Measurements from ENCODE around the gene RAPGEF5.

The RAPGEF5 gene

DNA sequence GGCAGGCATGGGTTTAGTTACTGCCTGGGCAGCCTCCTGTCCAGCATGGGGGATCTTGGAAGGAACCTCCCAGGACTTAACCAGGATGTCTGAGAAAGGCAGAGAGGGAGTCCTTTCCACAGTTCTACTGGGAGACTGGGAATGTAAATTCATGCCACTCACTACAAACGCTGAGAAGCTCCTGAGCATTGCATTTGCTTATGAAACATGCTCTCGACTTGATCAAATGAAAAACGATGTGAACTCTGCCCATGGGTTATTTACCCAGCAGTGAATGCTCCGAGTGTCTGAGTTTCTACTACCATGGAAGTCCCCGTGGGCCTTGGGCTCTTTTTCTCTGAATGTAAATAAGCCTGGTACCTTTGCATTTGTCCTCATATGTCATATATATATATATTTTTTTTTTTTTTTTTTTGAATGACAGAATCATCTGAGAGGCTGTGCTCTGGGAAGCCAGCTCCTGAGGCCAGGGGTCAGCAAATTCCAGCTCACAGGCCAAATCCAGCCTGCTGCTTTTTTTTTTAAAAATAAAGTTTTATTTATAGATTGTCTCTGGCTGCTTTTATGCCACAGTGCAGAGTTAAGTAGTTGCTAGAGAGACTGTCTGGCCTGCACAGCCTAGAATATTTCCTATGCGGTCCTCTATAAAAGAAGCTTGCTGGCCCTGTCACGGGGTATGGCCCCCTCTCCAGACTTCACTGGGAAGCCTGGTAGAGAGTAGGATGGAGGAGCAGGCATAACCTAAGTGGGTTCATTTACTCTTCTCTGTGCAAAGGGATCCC is 21.4 kb upstream of the RAPGEF5 start:
- no peak for FAIRE-seq

DNA sequence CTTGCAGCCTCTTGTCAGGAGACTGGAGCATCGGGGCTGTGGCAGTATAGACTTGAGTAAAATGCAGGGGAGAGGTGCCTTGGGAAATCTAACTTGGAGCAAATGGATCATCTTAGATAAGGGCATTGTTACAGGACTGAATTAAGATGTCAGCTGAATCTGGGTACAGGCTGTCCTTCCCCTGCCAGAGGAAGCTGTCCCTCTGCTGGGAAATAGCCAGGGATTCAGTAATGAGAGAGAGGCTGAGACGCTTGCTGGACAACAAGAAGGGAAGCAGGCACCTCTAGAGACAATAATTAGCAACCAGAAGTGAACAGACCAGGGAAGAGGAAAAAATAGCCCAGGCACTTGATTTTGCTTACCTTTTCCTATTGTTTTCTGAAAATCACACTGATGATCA is 20.7 kb upstream of the RAPGEF5 start:
- FAIRE-seq: no peak

DNA sequence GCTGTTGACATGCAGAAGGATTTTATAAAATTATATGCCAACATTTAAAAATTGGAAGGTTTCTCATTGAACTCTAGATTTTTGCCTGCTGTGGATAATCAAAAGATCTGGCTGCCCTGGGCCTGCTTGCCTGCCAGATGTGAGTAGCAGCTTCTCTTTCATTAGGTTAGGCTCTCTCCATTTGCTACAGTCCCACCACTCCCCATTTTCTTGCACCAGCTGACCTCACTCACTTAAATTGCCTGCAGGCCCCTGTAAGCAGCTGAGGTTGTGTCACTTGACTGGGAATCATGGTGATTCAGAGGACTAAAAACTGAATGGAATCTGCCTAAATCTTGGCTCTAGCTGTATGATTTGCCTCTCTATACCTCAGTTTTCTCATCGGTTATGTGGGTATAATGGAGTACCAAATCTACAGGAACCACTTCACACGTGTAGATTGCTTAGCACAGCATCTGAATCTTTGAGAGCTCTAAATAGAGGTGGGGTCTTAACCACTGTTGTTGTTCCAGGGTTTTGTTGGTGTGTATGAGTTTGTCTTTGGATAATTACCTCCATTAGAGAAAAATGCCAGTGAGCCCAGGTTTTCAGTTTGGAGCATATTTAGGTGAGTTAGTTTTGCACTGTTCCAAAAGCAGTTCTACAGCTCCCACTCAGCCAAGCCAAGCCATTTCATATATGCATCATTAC is 18.6 kb upstream of the RAPGEF5 start:
- no peak for FAIRE-seq

DNA sequence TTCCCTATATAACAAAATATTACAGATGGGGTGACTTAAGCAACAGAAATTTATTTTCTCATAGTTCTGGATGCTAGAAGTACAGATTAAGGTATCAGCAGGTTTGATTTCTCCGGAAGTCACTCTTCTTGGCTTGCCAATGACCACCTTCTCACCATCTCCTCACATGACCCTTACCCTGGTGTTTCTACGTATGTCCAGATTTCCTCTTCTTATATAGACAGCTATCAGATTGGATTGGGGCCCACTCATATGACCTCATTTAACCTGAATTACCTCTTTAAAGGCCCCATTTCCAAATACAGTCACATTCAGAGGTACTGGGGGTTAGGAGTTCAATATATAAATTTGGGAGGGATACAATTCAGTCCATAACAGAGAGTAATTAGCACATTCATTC is 17.0 kb upstream of the RAPGEF5 start:
- no peak for FAIRE-seq

DNA sequence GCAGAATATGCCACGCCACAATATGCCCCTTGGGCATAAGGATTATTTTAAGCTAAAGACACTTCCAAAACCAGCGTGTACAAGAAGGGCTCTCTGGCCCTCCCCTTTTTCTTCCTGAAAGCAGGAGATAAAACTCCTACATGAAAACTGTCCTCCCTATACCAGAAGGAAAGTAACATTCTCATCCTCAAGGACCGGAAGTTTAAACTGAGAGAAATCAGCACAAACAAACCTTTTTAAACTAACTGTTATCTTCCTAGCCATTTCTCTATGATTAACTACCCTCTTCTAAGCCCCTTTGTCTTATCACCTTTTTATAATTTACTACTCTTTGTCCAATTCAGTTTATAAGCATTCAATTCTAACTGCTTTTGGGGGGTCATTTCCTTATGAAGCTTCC is 16.4 kb upstream of the RAPGEF5 start:
- no peak for FAIRE-seq

DNA sequence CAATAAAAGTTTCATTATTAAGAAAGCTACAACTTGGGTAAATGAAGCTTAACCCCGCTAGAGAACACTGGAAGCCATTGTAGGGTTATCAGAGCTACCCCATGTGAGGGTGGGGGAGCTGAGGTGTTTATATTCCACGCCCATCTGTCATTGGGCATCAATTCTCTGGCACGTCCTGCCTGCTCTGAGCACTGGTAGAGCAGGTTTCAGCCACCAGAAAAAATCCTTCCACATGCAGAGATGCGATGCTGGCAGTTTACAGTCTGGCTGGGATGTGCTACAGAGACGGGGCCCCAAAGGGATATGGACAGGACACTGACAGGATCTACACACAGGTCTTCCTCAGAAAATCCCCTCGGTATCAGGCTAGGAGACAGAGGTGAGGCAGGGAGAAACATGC is 15.9 kb upstream of the RAPGEF5 start:
- FAIRE-seq: no peak

DNA sequence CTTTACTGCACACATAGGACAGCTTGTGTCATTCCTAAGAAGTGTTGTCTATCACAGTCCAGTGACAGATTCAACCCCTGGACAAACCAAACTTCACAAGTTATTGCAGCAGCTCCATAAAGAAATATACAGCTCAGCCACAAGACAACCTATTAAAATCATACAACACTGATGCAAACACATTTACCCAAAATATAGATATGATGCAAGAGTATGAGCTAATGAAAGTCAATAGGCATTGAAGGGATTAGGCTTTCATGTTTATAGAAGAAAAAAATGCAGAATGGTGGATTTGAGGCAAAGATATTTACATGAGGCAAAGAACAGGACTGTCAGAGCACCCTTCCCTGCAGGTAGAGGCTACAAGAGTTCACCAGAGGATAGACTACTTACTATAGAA is 14.9 kb upstream of the RAPGEF5 start:
- no peak for FAIRE-seq

DNA sequence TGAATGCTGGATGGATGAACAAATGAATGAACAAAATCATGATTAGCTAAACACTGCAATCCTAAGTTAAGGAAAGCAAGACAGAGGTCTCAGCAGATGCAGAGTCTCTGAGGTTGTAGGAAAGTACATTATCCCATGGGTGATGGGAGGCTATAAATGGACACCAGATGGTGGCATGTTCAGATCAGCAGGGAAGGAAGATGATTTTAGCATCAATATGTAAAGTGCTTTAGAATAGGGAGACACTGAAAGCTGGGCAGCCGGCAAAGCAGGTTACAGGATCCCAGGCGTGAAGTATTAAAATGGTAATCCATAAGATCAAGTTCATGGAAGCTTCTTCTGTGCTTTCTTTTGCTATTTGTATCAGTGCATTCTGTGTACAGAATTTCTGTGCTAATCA is 7.9 kb upstream of the RAPGEF5 start:
- no peak for FAIRE-seq

DNA sequence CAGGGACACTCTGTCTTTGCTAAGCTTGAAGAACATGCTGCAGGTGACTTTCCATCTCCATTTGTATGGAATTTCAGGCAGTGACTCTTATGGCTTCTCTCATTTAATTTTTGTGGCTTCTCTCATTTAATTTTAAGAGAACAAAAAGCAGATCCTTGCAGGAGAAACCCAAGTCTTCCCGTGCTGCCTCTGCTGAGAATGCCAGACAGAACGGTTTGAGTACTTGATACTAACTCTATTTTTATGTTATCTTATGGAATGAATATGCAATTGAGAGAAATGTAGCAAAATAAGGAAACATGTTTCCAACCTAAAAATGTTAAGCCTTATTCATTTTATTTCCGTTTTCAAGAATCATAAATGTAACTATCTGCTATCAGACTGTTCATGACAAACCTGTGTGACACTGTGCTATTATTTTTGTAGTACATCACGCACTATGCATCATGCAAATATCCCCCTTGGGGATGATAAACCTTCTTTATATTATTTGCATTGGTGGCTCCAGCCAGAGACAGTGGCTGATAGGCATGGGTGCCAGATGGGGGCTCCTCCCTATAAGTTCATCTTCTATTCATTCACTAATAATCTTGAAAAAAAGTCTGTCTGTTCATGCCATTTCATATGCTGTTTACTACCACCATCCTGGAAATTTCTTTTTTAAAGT is 6.9 kb upstream of the RAPGEF5 start:
- no peak for FAIRE-seq

DNA sequence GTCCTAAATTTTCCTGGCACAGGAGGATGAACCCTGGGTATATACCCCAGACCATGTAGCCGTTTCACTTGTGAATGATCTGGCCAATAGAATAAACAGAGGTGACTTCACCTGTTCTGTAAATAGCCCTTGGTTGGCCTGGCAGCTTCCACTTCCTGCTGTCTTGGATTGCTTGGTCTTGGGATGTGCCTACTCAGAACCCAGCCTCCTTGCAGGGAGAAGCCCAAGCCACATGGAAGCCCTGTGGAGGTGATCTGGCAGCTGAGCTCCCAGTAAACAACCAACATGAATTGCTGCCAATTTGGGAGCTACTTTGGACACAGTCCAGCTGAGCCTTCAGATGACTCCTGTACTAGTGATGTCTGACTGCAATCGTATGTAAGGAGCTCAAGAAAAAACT is 4.8 kb upstream of the RAPGEF5 start:
- FAIRE-seq: no peak

DNA sequence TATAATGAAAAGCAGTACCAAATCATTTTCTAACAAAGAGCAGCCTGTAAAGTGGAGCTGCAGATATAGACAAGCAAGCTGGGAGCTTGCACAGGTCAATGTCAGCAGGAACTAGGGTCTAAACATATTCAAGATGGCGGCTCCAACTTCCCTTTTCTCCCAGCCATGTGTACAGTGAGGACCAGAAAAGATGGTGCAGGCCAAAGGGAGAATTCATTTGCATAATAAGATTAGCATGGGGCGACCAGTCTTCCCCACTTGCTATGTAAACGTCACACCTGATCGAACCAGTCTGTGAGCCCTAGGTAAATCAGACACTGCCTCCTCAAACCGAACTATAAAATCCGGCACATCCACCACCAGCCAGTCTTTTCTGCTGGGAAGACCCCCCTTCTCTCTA is 4.4 kb upstream of the RAPGEF5 start:
- no peak for FAIRE-seq

DNA sequence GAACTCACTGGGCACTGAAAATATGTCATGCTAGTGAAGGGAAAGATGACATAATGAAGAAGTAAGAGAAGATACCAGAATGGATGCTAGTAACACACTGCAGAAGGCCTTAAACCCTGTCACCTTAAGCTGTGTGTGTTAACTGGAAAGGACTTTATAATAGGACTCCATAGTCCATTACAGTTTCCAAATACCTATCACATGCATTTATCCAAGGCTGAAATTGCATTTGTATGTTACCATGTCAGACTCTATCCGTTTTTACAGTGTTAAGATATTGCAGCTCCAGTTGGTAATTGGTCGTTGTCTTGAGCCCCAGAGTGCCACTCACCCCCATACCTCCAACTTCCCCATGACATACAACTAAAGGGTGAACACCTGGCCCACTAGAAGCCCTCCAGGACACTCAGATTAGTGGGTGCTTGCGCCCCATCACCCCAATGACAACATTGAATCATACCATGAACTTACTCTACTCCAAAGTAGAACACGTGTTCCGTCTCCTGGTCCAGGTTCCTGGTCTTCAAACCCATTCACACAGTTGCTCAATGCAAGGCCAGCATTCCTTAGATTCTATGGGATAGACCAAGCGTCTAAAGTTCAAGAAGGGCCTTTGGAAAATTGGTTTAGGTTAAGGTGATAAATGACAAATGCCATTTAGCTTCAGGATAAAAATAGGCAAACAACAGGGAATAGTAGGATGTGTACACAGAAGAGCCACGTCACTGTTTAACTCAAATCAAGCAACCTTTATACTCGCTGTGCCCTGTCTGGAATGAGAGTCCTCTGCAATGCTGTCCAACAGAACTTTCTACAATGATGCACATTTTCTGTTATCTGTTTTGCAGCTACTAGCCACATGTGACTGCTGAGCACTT is 2.1 kb upstream of the RAPGEF5 start:
- FAIRE-seq: no peak

DNA sequence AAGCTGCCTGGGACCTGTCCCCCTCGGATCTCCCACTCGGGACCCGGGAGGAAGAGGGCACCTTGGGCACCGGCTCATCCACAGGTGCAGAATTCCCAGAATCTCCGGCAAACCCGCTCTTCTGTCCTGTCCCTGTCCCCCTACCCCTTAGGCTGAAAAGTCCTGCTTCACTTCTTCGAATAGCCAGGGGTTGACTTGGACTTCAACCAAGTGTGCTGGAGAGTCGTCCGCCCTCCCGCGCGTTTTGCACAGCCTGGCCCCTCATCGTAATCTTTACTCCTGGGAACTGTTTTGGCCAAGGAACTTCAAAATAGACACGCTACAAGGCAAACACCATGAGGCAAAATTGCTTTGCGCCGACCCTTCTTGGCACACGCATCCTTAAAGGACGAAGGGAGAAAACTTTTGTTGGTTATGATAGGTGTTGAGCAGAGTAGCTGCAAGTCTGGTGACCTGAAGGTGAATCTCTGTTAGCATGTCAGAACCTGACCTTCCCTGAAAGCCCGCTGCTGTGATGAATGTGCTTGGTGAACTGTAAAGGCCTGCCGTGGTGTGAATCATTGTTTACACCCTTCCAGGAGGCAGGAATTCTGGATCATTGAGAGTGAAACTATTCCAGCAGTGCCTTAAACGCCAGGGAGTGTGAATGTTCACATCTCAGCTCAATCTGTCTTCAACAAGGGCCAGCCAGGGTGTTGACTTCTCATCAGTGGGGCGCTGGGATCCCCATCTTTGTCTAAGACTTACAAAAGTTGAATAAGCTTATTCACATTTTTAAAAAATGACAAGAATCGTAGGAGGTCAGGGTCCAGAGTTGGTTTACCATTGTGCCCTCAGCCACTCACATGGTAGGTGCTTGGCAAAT is 589 bp upstream of the RAPGEF5 start:
- no peak for FAIRE-seq

DNA sequence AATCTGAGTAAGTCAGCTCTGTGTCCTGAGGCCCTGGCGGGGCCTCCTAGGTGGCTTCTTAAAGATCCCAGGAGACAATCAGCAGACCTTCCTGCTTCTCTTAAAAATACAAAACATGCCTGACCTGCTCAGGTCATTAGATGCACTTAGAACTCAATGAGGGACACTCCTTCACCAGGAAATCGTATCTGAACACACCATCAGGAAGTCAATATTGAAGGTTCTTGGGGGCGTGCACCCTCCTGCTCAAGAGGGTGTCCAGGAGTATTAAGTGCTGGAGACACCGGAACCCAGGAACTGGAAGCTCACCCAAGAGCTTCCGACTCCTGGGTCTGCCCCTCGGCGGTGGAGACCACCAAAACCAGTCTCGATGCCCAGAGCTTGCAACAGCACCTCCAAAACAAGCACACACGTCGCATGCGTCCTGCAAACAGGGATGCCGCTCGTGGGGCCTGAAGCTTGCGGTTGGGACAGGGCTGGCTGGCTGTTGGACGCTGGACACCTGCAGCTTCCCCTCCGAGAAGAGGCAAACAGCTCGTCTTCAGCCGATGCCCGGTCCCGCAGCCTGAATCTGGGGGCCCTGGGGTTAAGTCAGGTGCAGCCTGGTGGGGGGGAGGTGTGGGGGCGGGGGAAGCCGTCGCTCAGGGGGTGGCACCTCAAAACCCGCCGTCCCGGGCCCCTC is 803 bp downstream of the RAPGEF5 start:
- no peak for FAIRE-seq

DNA sequence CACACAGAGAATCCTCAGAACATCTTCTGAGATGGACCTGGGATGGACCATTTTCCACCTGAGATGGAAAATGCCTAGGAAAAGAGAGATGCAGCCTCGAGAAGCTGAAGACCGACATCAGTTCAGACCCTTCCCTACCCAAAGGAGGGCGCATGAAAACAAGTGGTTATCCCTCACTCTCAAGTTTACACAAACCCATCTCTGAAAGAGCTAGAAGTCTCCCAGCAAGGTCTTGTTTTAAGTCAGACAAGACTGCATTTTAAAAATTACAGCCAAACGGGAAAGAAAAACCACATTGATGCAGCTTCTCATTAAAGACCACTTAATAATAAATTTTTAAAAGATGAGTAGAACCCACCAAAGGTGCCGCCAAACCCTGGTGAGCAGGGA is 1.3 kb downstream of the RAPGEF5 start:
- FAIRE-seq: no peak

DNA sequence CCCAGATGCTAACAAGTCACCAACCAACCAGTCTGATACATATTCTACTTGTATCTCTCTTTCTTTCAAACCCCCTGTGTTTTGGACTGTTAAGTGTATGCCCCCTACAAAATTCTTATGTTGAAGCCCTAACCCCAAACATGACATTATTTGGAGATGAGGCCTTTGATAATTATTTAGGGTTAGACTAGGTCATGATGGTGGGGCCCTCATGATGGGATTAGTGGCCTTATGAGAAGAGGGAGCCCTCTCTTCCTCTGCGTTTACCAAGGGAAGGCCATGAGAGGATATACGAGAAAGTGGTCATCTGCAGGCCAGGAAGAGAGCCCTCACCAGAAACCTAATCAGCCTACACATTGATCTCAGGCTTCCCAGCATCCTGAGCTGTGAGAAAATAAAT is 2.5 kb downstream of the RAPGEF5 start:
- FAIRE-seq: no peak

DNA sequence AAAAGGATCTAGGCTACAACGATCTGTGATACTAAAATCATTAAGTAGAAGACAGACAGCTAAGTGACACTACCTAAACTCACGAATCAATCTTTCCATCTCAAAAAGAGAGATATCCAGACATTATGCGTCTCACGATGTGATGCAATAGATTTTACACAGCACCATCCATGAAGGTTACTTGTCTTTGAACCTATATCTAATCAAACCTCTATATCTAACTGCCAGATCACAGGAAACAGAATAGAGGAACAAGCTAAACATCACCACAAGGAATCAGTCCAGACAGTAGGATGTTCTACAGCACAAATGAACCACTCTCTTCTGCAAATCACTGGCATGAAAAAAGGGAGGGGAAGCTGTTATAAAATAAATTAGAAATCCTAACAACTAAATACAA is 4.1 kb downstream of the RAPGEF5 start:
- no peak for FAIRE-seq

DNA sequence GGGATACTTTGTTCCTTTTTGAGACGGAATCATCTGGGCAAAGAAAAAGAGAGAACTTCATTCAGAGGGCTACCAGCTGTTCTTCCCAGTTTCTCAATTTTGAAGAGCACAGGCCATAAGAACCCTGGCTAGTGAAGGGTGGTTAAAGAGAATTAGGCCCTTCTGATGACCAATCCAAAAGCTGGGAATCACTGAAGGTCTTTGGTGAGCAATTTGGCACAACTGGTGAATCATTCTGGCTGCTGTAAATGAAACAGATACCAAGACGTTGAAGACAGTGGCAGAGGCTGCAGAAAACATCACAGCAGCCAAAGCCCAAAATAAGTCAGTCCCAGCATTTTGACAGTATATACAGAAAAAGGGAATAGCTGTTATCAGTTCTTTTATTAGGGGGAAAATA is 5.1 kb downstream of the RAPGEF5 start:
- FAIRE-seq: no peak

DNA sequence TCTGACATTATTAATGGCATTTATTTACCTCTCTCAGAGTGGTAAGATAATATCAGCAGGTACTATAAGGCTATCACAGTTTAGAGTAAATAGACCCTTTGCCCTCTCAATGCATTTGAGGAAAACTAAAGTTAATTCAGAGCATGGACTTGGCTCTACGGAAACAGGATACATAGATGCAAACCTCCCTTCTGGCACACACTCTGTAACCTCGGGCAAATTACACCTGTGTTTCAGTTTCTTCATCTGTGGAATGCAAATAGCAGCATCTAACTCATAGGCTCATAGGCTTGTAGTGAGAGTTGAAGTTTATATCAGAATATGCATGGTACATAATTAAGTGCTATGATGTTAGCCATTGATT is 5.6 kb downstream of the RAPGEF5 start:
- FAIRE-seq: no peak

DNA sequence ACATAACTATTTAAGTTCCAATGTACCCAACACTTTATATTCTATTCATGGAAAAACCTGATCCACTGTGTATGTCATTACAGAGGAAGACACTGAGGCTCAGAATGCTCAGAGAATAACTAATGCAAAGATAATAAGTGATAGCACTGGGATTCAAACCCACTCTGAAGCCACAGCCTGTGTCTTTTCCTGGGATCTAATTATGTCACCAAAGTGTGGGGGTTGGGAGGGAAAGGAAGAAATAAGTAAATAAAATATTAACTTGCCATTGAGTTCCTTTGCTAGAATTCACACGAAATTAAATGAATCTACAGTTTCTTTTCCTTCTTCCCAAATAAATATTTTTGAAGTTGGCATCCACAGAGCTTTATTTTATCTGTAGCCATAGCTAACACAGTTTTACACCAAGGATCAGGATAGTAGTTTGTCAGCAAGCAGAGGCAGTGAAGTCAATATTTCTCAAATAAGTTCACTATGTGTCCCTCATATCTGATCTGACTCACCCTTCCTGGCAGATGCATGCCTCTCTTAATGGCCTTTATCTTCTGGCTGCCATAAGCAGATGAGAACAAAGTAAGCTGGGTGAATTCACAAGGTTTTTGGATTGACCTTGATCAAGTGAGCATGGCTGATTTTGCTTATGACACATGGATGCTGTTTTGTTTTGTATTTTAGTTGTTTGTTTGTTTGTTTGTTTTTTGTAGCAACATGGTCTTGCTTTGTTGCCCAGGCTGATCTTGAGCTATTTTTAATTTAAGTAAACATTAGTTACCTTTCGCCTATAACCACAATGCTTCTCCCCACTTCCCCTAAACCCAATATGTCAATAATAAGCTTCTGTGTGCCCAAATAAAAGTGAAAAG is 6.3 kb downstream of the RAPGEF5 start:
- FAIRE-seq: no peak

DNA sequence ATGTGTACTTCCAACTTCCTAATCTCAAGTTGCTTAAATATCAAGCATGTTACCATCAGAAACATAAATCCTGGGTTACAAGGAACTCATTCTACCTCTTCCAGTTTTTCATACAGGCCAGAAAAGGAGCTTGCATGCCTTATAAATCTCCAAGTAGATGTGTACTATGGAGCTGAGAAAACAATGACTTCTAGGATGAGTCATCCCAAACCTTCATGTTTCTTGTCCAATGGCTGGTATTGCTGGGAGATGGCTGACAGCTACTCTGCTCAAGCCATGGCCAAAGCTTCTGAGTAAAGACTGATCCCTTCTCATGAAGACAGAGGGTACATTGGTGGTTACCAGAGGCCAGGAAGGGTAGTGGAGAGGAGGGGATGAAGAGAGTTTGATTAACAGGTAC is 8.6 kb downstream of the RAPGEF5 start:
- no peak for FAIRE-seq
